Neural progenitor cell (in vitro differentiated cells): ENCODE data around the gene DARS1.

ENCODE experiments used
- EZH2 ChIP-seq: fragments of 200-600 bp; sonication (generic); IDR thresholded peaks from 2 replicates; pipeline ENCODE4 v1.6.1; 2017; ENCODE audit warnings: antibody characterized with exemption, mild to moderate bottlenecking, moderate library complexity
- EZH2phosphoT487 ChIP-seq: fragments of 200-600 bp; sonication (generic); IDR thresholded peaks from 2 replicates; pipeline ENCODE4 v1.6.1; 2017; ENCODE audit warnings: antibody characterized with exemption
- TF ChIP-seq, protein P1 (sequence below): fragments of 200-600 bp; sonication (generic); IDR thresholded peaks from 2 replicates; pipeline ENCODE4 v1.5.1; 2017; ENCODE audit warnings: antibody characterized with exemption, mild to moderate bottlenecking

DNA sequence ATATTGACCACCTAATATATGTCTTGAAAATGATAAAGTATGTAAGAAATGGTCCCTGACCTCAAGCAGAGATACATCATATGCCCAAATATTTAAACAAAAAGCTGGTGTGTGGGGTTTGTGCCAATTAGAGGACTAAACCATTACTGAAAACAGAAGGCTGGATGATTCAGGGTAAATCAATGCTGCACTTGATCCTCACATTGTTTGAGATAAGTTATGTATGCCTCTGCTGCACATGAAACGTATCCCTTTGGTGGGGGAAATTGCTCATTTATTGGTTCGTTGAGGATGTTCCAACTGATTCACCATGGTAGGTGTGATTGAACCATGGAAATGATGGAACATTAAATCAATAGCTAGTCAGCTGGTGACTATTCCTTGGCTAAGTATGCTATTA, 24.7 kb upstream of the DARS1 start:
- TF ChIP-seq EZH2, result no peak
- TF ChIP-seq, protein P1, sequence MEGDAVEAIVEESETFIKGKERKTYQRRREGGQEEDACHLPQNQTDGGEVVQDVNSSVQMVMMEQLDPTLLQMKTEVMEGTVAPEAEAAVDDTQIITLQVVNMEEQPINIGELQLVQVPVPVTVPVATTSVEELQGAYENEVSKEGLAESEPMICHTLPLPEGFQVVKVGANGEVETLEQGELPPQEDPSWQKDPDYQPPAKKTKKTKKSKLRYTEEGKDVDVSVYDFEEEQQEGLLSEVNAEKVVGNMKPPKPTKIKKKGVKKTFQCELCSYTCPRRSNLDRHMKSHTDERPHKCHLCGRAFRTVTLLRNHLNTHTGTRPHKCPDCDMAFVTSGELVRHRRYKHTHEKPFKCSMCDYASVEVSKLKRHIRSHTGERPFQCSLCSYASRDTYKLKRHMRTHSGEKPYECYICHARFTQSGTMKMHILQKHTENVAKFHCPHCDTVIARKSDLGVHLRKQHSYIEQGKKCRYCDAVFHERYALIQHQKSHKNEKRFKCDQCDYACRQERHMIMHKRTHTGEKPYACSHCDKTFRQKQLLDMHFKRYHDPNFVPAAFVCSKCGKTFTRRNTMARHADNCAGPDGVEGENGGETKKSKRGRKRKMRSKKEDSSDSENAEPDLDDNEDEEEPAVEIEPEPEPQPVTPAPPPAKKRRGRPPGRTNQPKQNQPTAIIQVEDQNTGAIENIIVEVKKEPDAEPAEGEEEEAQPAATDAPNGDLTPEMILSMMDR, result no peak
- no peak for TF ChIP-seq EZH2phosphoT487
